ENCODE results near the gene PTBP1. TPM values are rescaled to one million over a fixed set of nuclear protein-coding genes. Genes with fewer than 3 reads are reported as not detected.

Gene PTBP1
- total and polyA plus RNA-seq, 2 experiments from 2014 or later, result 178 to 219 TPM

DNA sequence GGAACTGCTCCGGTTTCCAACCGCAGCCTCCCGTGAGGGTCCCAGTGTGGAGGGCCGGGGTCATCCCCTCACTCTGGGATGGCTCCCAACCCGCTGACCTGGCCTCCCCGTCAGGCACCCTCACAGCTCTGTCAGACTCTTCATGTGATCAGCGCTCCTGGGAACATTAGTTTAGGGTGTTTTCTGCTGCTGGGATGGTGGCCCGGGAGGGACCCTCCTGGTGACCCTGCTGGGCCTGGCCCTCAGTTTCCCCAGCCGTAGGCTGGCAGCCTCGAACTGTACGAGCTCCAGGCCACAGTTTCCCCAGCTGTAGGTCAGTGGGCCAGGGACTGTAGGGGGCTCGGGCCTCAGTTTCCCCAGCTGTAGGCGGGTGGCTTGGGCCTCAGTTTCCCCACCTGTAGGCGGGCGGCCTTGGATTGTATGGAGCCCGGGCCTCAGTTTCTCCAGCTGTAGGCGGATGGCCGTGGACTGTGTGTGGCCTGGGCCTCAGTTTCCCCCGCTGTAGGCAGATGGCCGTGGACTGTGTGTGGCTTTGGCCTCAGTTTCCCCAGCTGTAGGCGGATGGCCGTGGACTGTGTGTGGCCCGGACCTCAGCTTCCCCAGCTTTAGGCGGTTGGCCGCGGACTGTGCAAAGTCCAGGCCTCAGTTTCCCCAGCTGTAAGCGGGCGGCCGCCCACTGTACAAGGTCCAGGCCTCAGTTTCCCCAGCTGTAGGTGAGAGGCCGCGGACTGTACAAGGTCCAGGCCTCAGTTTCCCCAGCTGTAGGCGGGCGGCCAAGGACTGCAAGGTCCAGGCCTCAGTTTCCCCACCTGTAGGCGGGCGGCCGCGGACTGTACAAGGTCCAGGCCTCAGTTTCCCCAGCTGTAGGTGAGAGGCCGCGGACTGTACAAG lies 1.3 kb upstream of the PTBP1 start:
- Histone ChIP-seq H3K4me3 (peak overlapping the region; percentile 30), H3K79me2 (peaks cover 34% of the 10 kb centered on the region), H2AFZ (peak overlapping the region; percentile 55), H3K27ac (peak overlapping the region; percentile 82), H3K4me1 (ENCODE audit: insufficient read depth) (peaks cover 18% of the 10 kb centered on the region), H4K20me1 (ENCODE audit: insufficient read depth, poor library complexity, severe bottlenecking) (peaks cover 31% of the 10 kb centered on the region), H3K9me3 (ENCODE audit: low read depth) (no peaks in the 10 kb centered on the region), H3K4me2 (peak overlapping the region; percentile 83), H3K27me3 (no peaks in the 10 kb centered on the region), H3K9me2 (replicated peaks; ENCODE audit: insufficient read depth) (no peaks in the 10 kb centered on the region), H3K36me3 (replicated peaks; ENCODE audit: insufficient read depth, low read depth) (no peaks in the 10 kb centered on the region)
- no peak for DNase-seq (ENCODE audit: low spot score)
- 94% methylated on average over 38 of the region's 39 CpGs for WGBS (ENCODE audit: low lambda C conversion rate, missing lambda C conversion rate)
- no peak for TF ChIP-seq EZH2 (IDR thresholded peaks at IDR 0.05; ENCODE audit: borderline replicate concordance)
- TF ChIP-seq EZH2phosphoT487 (IDR thresholded peaks at IDR 0.05; ENCODE audit: low read depth, severe bottlenecking, unreplicated experiment), result no peak
- TF ChIP-seq, protein P1, sequence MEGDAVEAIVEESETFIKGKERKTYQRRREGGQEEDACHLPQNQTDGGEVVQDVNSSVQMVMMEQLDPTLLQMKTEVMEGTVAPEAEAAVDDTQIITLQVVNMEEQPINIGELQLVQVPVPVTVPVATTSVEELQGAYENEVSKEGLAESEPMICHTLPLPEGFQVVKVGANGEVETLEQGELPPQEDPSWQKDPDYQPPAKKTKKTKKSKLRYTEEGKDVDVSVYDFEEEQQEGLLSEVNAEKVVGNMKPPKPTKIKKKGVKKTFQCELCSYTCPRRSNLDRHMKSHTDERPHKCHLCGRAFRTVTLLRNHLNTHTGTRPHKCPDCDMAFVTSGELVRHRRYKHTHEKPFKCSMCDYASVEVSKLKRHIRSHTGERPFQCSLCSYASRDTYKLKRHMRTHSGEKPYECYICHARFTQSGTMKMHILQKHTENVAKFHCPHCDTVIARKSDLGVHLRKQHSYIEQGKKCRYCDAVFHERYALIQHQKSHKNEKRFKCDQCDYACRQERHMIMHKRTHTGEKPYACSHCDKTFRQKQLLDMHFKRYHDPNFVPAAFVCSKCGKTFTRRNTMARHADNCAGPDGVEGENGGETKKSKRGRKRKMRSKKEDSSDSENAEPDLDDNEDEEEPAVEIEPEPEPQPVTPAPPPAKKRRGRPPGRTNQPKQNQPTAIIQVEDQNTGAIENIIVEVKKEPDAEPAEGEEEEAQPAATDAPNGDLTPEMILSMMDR (IDR thresholded peaks at IDR 0.05; ENCODE audit: poor library complexity), result no peak

DNA sequence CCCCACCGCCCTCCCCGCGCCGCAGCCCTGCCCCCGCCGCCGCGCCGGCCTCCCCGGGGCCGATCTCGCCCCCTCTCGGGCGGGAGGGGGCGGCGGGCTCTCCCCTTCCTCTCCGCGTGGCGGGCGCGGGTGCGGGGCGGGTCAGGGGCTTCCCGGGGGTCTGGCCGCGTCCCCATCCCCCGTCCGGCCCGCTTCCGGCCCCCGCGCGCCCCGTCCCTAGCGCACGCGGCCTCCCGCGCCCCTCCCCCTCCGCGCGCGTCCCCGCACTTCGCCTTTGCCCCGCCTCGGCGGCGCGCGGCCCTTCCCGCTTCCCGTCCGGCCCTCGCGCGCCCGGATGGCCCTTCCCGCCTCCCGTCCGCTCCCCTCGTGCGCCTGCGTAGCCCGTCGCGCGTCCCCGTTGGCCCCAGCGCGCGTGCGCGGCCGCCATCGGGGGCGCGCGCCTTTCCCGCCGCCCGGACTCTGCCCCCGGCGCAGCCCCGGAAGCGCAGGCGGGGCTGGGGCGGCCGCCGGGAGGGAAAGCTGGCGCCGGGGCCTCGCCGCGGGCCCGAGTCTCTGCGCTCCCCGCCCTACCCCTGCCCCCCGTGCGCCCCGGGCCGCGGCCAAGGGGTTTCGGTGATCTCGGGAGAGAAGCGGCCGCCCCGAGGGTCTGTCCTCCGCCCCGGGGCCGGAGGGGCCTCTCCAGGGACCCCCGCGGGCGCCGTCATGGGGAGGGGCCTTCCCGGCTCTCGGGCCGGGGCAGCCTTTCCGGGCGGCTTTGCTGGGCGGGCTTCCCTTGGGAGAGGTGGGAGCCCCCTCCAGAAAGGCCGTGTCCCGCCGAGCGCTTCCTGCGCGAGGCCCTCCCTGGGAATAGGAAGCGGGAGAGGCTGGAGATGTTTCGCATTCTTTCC lies 519 bp downstream of the PTBP1 start:
- H2AFZ ChIP-seq, result no peak overlapping the region
- H3K79me2 ChIP-seq, result peaks cover 53% of the 10 kb centered on the region

DNA sequence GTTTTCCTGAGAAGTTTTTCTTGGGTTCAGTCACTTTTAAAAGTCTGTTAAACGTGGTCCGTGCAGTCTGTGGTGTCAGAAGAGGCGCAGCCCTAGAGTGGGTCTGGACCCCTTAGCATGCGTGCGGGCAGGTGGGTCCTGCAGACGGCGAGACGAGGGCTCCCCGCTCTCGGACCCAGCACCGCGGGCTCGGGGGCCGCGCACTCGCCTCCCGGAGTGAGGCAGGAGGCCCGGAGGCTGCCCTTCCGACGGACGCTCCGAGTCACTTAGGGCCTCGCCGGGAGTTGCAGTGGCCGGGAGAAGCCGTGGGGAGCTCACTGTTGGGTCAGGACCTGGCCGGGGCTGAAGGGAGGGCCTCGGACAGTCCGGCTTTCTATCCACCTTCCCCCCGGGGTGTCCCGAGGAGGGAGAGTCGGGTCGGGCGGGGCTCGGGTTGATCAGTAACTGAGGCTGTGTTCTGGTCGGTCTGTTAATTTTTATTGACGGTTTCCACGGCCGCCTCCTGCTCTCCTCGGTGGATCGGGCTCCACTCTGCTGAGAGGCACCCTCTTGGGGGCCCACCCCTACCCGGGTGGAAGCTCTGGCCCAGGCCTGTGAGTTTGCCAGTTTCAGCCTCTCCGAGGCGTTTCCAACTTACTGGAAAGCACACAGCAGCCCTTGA lies 1.3 kb downstream of the PTBP1 start:
- Histone ChIP-seq H3K36me3 (replicated peaks; ENCODE audit: insufficient read depth, low read depth) (no peaks in the 10 kb centered on the region), H3K9me2 (replicated peaks; ENCODE audit: insufficient read depth) (no peaks in the 10 kb centered on the region), H3K4me1 (ENCODE audit: insufficient read depth) (peaks cover 40% of the 10 kb centered on the region), H3K27me3 (no peaks in the 10 kb centered on the region), H3K79me2 (peaks cover 60% of the 10 kb centered on the region), H4K20me1 (ENCODE audit: insufficient read depth, poor library complexity, severe bottlenecking) (peaks cover 57% of the 10 kb centered on the region), H3K4me2 (peak overlapping the region; percentile 98), H3K9me3 (ENCODE audit: low read depth) (no peaks in the 10 kb centered on the region), H3K4me3 (peak overlapping the region; percentile 100), H3K27ac (peak overlapping the region; percentile 97), H2AFZ (no peak overlapping the region)
- DNase-seq (ENCODE audit: low spot score), result peak; percentile 71
- TF ChIP-seq EZH2phosphoT487 (IDR thresholded peaks at IDR 0.05; ENCODE audit: low read depth, severe bottlenecking, unreplicated experiment) (no peak), EZH2 (IDR thresholded peaks at IDR 0.05; ENCODE audit: borderline replicate concordance) (no peak)
- TF ChIP-seq, protein P1 (IDR thresholded peaks at IDR 0.05; ENCODE audit: poor library complexity), result no peak
- WGBS (ENCODE audit: low lambda C conversion rate, missing lambda C conversion rate), result 1% methylated on average over 41 of the region's 44 CpGs

More for the DNA sequence above, 519 bp downstream of the PTBP1 start:
- under 1% methylated on average over 16 of the region's 129 CpGs for WGBS (ENCODE audit: low lambda C conversion rate, missing lambda C conversion rate)
- H3K4me1 ChIP-seq (ENCODE audit: insufficient read depth), result peaks cover 36% of the 10 kb centered on the region
- TF ChIP-seq EZH2 (IDR thresholded peaks at IDR 0.05; ENCODE audit: borderline replicate concordance) (no peak), EZH2phosphoT487 (IDR thresholded peaks at IDR 0.05; ENCODE audit: low read depth, severe bottlenecking, unreplicated experiment) (no peak)
- TF ChIP-seq, protein P1 (IDR thresholded peaks at IDR 0.05; ENCODE audit: poor library complexity), result no peak
- H3K9me2 ChIP-seq (replicated peaks; ENCODE audit: insufficient read depth), result no peaks in the 10 kb centered on the region
- H3K27ac ChIP-seq, result peak overlapping the region; percentile 97
- peak overlapping the region; percentile 100 for H3K4me3 ChIP-seq
- DNase-seq (ENCODE audit: low spot score), result peak; percentile 97
- no peaks in the 10 kb centered on the region for H3K36me3 ChIP-seq (replicated peaks; ENCODE audit: insufficient read depth, low read depth)
- H3K4me2 ChIP-seq, result peak overlapping the region; percentile 98
- H4K20me1 ChIP-seq (ENCODE audit: insufficient read depth, poor library complexity, severe bottlenecking), result peaks cover 49% of the 10 kb centered on the region
- no peaks in the 10 kb centered on the region for H3K9me3 ChIP-seq (ENCODE audit: low read depth)
- H3K27me3 ChIP-seq, result no peaks in the 10 kb centered on the region
